Measurements from ENCODE around the gene TLCD5. TPM values are rescaled to one million over a fixed set of nuclear protein-coding genes. Genes with fewer than 3 reads are reported as not detected.
A peak's percentile ranks its signal among the peaks of the same experiment; 100 is the strongest.

Gene TLCD5
- total RNA-seq, result 6.0 and 6.4 TPM in 2 replicates

- DNase-seq (ENCODE audit: low read depth, low spot score), result no peak
Observed at GRCh38 chr11:120324932-120325810, at the start of gene TLCD5. TSS of gene TLCD5 (plus strand) at chr11:120325299. CDS start at chr11:120327442, 2,143 bp downstream.

- DNase-seq (ENCODE audit: low read depth, low spot score), result no peak
Observed at GRCh38 chr11:120279502-120279901, 45.6 kb upstream of the TLCD5 start.

- no peak for DNase-seq (ENCODE audit: low read depth, low spot score)
Observed at GRCh38 chr11:120280600-120281051, 44.5 kb upstream of the TLCD5 start.

- DNase-seq (ENCODE audit: low read depth, low spot score), result no peak
Observed at GRCh38 chr11:120281143-120281795, 43.8 kb upstream of the TLCD5 start.

- DNase-seq (ENCODE audit: low read depth, low spot score), result no peak
Observed at GRCh38 chr11:120283124-120283523, 42.0 kb upstream of the TLCD5 start.

- DNase-seq (ENCODE audit: low read depth, low spot score), result no peak
Observed at GRCh38 chr11:120284272-120284671, 40.8 kb upstream of the TLCD5 start.

GRCh38 chr11:120285256-120285655, 39.8 kb upstream of the TLCD5 start:
- DNase-seq (ENCODE audit: low read depth, low spot score), result no peak

GRCh38 chr11:120288021-120288420, 37.1 kb upstream of the TLCD5 start:
- DNase-seq (ENCODE audit: low read depth, low spot score), result no peak

GRCh38 chr11:120289426-120289825, 35.7 kb upstream of the TLCD5 start:
- no peak for DNase-seq (ENCODE audit: low read depth, low spot score)

- no peak for DNase-seq (ENCODE audit: low read depth, low spot score)
Observed at GRCh38 chr11:120290956-120291355, 34.1 kb upstream of the TLCD5 start.

GRCh38 chr11:120293038-120293800, 31.9 kb upstream of the TLCD5 start:
- DNase-seq (ENCODE audit: low read depth, low spot score), result no peak

GRCh38 chr11:120294096-120294495, 31.0 kb upstream of the TLCD5 start:
- DNase-seq (ENCODE audit: low read depth, low spot score), result no peak

GRCh38 chr11:120295099-120295498, 30.0 kb upstream of the TLCD5 start:
- no peak for DNase-seq (ENCODE audit: low read depth, low spot score)

- no peak for DNase-seq (ENCODE audit: low read depth, low spot score)
Observed at GRCh38 chr11:120296554-120296953, 28.5 kb upstream of the TLCD5 start.

GRCh38 chr11:120298461-120298860, 26.6 kb upstream of the TLCD5 start:
- no peak for DNase-seq (ENCODE audit: low read depth, low spot score)

- no peak for DNase-seq (ENCODE audit: low read depth, low spot score)
Observed at GRCh38 chr11:120302001-120302805, 22.9 kb upstream of the TLCD5 start.

GRCh38 chr11:120303004-120303637, 22.0 kb upstream of the TLCD5 start:
- peak; percentile 54 for DNase-seq (ENCODE audit: low read depth, low spot score)

GRCh38 chr11:120304526-120304925, 20.6 kb upstream of the TLCD5 start:
- DNase-seq (ENCODE audit: low read depth, low spot score), result no peak

- no peak for DNase-seq (ENCODE audit: low read depth, low spot score)
Observed at GRCh38 chr11:120305286-120305685, 19.8 kb upstream of the TLCD5 start.

GRCh38 chr11:120306519-120307242, 18.4 kb upstream of the TLCD5 start:
- no peak for DNase-seq (ENCODE audit: low read depth, low spot score)
